Measurements from ENCODE around the gene FLT3LG.
A peak's percentile ranks its signal among the peaks of the same experiment; 100 is the strongest.

GRCh38 chr19:49533551-49534488 is 59.8 kb downstream of the FLT3LG start:
- TF ChIP-seq CTCF (IDR thresholded peaks at IDR 0.05; ENCODE audit: low read length) (peak; percentile 40), EZH2 (optimal IDR thresholded peaks at IDR 0.05; ENCODE audit: low read depth, low read length) (no peak), EZH2phosphoT487 (IDR thresholded peaks at IDR 0.05; ENCODE audit: low read length) (no peak)
